ENCODE measurements around the gene MUC5B. TPM values are rescaled to one million over a fixed set of nuclear protein-coding genes. Genes with fewer than 3 reads are reported as not detected.

Gene MUC5B
- total RNA-seq, 1 donor from 2014 or later, result not detected

DNA sequence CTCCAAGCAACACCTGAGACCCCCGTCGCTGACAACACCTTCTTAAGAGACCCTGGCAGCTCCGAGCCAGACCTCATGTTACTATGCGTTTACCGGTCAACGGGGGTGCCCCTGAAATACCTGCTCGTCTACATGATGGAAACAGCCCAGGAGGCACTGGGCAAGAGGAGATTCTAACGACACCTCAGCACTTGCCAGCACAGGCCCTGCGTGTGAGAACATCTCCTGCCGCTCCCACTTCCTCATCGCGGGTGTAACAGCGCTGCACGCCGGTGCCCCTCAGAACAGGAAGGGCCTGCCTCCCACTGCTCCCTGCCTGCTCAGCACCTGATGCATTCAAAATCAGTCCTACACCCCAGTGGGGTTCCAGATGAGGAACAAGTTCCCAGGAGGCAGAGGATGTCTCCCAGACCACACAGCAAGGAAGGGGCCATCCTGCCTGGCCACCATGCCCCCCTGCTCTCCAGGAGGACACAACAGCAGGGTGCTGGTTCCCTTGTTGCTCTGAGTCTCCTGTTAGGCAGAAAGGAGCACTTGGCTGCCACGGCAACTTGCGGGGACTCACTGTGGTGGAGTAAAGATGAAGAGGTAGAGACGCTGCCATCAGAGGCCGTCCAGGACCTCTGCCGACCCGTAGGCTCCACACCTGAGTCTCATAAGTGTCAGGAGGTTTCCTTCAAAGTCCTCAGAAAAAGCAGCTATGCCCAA is 84.5 kb downstream of the MUC5B start:
- peak overlapping the region; percentile 5 for H3K4me3 ChIP-seq (ENCODE audit: low read depth, low read length)
- peak; percentile 43 for FAIRE-seq
- DNase-seq (ENCODE audit: low read depth), result peak; percentile 83
- H3K36me3 ChIP-seq (ENCODE audit: control insufficient read depth, insufficient read depth, low read length), result peaks cover 7% of the 10 kb centered on the region
- no peak for TF ChIP-seq CTCF (IDR thresholded peaks at IDR 0.05; ENCODE audit: insufficient read depth, low read length, severe bottlenecking)
- H3K27me3 ChIP-seq (ENCODE audit: control insufficient read depth, insufficient read depth, low read length), result no peaks in the 10 kb centered on the region

- FAIRE-seq (no peak), DNase-seq (ENCODE audit: low read depth) (peak; percentile 28)
- peak overlapping the region; percentile 71 for H3K4me3 ChIP-seq (ENCODE audit: low read depth, low read length)
- no peaks in the 10 kb centered on the region for H3K27me3 ChIP-seq (ENCODE audit: control insufficient read depth, insufficient read depth, low read length)
- peaks cover 4% of the 10 kb centered on the region for H3K36me3 ChIP-seq (ENCODE audit: control insufficient read depth, insufficient read depth, low read length)
- TF ChIP-seq CTCF (IDR thresholded peaks at IDR 0.05; ENCODE audit: insufficient read depth, low read length, severe bottlenecking), result no peak
Observed at GRCh38 chr11:1307998-1308742, 85.3 kb downstream of the MUC5B start.

GRCh38 chr11:1308743-1309497 is 86.1 kb downstream of the MUC5B start:
- no peak for TF ChIP-seq CTCF (IDR thresholded peaks at IDR 0.05; ENCODE audit: insufficient read depth, low read length, severe bottlenecking)
- FAIRE-seq, result no peak
- Histone ChIP-seq H3K4me3 (ENCODE audit: low read depth, low read length) (peak overlapping the region; percentile 71), H3K36me3 (ENCODE audit: control insufficient read depth, insufficient read depth, low read length) (peaks cover 4% of the 10 kb centered on the region), H3K27me3 (ENCODE audit: control insufficient read depth, insufficient read depth, low read length) (no peaks in the 10 kb centered on the region)
- DNase-seq (ENCODE audit: low read depth), result no peak

DNA sequence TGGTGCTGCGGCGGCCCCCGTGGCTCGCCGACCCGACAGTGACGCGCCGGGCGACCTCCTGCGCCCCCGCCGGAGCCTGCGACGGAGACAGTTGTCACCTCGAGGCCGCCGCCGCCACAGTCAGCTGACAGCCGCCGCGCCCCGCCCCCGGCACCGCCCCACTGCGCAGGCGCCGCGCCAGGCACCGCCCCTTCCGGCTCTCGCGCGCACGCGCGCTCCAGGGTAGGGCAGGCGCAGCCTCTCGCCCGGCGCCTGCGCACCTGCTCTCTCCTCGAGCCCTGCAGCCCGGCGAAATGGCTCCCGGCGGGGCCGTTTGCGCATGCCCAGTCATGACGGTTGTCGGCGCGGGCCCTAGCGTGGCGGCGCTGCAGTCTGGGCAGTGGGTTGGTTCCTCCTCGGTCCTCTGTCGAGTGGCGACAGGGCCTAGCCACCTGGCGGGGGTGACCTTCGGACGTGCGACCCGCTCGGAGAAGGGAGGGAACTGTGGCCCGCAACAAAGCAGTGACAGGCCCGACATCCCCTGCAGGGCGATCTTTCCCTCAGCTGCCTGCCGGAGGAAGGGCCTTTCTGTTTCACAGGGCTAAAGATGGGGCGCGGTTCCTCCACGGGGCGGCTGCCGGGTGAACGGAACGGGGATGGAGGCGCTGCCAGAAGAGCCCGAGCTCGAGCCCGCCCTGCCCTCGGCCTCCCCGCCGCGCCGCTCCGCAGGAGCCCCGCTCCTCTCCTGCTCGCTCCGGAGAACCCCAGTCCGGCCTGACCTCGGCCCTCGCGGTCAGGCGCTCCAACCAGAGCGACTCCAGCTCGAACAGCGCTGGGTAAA is 86.8 kb downstream of the MUC5B start, which contains the start of gene TOLLIP:
Gene TOLLIP (minus strand): TSS at position 135 of the 820 bp plus-strand sequence. CDS start 134 bp downstream, at position 1.
- TF ChIP-seq CTCF (IDR thresholded peaks at IDR 0.05; ENCODE audit: insufficient read depth, low read length, severe bottlenecking), result peak; percentile 27
- FAIRE-seq, result no peak

DNA sequence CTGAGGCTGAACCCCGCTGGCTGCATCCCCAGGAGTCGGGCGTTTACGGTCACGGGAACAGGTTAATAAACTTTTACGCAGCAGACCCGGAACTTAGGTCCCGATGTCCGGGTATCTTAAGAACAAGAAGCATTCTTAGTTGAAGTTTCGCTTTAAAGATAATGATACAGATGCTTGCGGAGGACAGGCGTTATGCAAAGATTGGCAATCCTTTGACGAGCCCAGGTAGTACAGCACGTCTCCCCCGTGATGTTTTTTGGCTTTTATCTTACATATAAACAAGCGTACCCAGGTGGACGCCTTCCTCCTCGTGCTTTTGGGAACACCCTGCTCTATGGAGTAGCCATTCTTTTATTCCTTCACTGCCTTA is 87.4 kb downstream of the MUC5B start:
- Histone ChIP-seq H3K4me3 (ENCODE audit: low read depth, low read length) (peak overlapping the region; percentile 58), H3K36me3 (ENCODE audit: control insufficient read depth, insufficient read depth, low read length) (peaks cover 4% of the 10 kb centered on the region), H3K27me3 (ENCODE audit: control insufficient read depth, insufficient read depth, low read length) (no peaks in the 10 kb centered on the region)
- no peak for TF ChIP-seq CTCF (IDR thresholded peaks at IDR 0.05; ENCODE audit: insufficient read depth, low read length, severe bottlenecking)
- no peak for DNase-seq (ENCODE audit: low read depth)
- no peak for FAIRE-seq

More for the DNA sequence above, 86.8 kb downstream of the MUC5B start, which contains the start of gene TOLLIP:
- Histone ChIP-seq H3K4me3 (ENCODE audit: low read depth, low read length) (peak within 1 kb of the TSS; percentile 71), H3K36me3 (ENCODE audit: control insufficient read depth, insufficient read depth, low read length) (peaks cover 4% of the 10 kb centered on the region), H3K27me3 (ENCODE audit: control insufficient read depth, insufficient read depth, low read length) (no peaks in the 10 kb centered on the region)
- DNase-seq (ENCODE audit: low read depth), result peak; percentile 77
